Measurements from ENCODE around the gene ATP8A1. TPM values are rescaled to one million over a fixed set of nuclear protein-coding genes. Genes with fewer than 3 reads are reported as not detected.

Gene ATP8A1
- total RNA-seq, 4 donors from 2014 or later: 4.9 to 13.8 (median 5.2) TPM

DNA sequence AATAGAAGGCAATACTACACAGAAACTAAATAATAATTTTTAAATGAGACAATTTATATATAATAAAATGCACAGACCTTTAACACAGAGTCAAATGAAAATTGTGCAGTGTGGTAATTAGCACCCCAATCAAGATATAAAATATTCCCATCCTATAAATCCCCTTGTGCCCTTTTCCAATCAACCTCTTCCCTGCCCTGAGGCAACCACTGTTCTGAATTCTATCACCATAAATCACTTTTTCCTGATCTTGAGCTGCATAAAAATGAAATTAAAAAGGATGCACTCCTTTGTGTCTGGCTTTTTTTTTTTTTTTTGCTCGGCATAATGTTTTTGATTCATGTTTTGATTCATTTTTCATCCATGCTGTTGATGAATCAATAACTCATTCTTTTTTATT is 107.0 kb downstream of the ATP8A1 start:
- TF ChIP-seq, protein P1, sequence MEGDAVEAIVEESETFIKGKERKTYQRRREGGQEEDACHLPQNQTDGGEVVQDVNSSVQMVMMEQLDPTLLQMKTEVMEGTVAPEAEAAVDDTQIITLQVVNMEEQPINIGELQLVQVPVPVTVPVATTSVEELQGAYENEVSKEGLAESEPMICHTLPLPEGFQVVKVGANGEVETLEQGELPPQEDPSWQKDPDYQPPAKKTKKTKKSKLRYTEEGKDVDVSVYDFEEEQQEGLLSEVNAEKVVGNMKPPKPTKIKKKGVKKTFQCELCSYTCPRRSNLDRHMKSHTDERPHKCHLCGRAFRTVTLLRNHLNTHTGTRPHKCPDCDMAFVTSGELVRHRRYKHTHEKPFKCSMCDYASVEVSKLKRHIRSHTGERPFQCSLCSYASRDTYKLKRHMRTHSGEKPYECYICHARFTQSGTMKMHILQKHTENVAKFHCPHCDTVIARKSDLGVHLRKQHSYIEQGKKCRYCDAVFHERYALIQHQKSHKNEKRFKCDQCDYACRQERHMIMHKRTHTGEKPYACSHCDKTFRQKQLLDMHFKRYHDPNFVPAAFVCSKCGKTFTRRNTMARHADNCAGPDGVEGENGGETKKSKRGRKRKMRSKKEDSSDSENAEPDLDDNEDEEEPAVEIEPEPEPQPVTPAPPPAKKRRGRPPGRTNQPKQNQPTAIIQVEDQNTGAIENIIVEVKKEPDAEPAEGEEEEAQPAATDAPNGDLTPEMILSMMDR (IDR thresholded peaks at IDR 0.05): no peak
- no peak for TF ChIP-seq POLR2A (IDR thresholded peaks at IDR 0.05)
- 42 to 51% methylated on average over 1 of the region's 1 CpG for WGBS, 2 donors
- H3K4me3 ChIP-seq (ENCODE audit: low read depth, poor library complexity, severe bottlenecking): no peak overlapping the region
- intact Hi-C loops (cut with DNase I; ENCODE audit: low total_unique reads): no loop called here
- no peak for DNase-seq (ENCODE audit: low spot score in 2 of 2)

DNA sequence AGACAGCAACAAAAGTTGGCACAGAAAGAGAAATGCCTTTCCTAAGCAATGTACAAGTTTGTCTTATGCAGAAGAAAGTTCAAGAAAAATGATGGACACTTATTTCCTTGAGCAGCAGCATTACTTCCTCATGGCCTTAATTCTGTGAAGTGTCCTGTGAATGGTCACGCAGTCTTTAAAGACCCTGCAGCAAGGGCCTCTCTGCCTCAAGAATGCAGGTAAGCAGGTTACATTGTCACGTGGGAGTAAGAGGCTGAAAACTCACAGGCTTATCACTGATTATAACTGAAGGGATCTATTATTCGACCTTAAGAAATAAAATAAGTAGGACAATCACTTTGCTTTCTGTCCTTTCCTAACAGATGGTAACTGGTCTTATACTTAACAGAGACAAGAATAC is 109.1 kb downstream of the ATP8A1 start:
- no peak for DNase-seq (ENCODE audit: low spot score in 2 of 2)
- intact Hi-C loops (cut with DNase I; ENCODE audit: low total_unique reads): no loop called here
- TF ChIP-seq, protein P1 (IDR thresholded peaks at IDR 0.05): no peak
- no peak for TF ChIP-seq POLR2A (IDR thresholded peaks at IDR 0.05)
- 78 to 80% methylated on average over 3 of the region's 3 CpGs for WGBS, 2 donors
- no peak overlapping the region for H3K4me3 ChIP-seq (ENCODE audit: low read depth, poor library complexity, severe bottlenecking)

DNA sequence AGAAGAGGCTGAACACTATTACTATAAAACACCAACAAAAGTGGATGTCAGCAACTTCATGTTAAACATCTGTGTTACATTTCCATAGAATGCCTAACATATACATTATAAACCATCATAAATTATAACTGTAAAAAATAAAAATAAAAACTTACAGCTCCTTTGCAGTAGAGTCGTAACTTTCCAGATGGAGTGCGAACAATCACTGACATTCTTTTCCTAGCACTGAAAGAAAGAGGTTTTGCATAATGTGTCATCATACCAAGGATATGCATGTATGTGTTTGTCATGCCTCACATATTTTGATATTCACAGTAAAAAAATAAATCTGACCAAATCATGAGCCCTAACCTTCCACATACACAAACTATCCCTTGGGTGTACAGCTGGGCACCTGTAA is 113.1 kb downstream of the ATP8A1 start:
- no peak for TF ChIP-seq POLR2A (IDR thresholded peaks at IDR 0.05)
- TF ChIP-seq, protein P1 (IDR thresholded peaks at IDR 0.05): no peak
- 74 to 85% methylated on average over 2 of the region's 2 CpGs for WGBS, 2 donors
- intact Hi-C loops (cut with DNase I; ENCODE audit: low total_unique reads): no loop called here
- no peak overlapping the region for H3K4me3 ChIP-seq (ENCODE audit: low read depth, poor library complexity, severe bottlenecking)
- DNase-seq (ENCODE audit: low spot score in 2 of 2): no peak

DNA sequence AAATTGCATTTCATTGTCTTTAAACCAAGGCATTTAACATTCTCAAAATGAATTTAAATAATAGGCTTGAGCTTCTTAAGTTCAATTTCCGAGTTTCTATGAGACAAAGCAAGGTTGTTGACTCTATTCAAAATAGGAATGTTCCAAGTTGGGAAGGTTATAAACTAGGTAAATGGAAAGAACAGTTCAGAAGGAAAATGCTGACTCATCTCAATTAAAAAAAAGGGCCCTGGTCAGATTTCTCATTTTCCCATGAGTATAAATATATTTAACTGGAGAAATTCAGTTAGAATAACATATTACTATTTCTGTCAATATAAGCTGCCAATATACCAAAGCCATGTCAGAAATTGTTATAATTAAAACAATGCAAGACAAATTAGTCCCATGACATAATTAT is 113.8 kb downstream of the ATP8A1 start:
- intact Hi-C loops (cut with DNase I; ENCODE audit: low total_unique reads): no loop called here
- H3K4me3 ChIP-seq (ENCODE audit: low read depth, poor library complexity, severe bottlenecking): no peak overlapping the region
- WGBS, 2 donors: 70 to 84% methylated on average over 1 of the region's 1 CpG
- DNase-seq (ENCODE audit: low spot score in 2 of 2): no peak
- TF ChIP-seq, protein P1 (IDR thresholded peaks at IDR 0.05): no peak
- TF ChIP-seq POLR2A (IDR thresholded peaks at IDR 0.05): no peak

DNA sequence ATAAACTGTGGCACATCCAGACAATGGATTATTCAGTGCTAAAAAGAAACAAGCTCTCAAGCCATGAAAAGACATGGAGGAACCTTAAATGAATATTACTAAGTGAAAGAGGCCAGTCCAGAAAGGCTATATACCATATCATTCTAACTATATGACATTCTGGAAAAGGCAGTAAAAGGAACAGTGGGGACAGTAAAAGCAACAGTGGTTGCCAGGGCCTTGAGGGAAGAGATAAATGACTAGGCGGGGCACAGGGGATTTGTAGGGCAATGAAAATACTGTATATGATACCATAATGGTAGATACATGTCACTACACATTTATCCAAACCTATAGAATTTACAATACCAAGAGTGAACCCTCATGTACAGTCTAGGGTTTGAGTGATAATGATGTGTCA is 115.3 kb downstream of the ATP8A1 start:
- 92 to 96% methylated on average over 1 of the region's 1 CpG for WGBS, 2 donors
- TF ChIP-seq POLR2A (IDR thresholded peaks at IDR 0.05): no peak
- TF ChIP-seq, protein P1 (IDR thresholded peaks at IDR 0.05): no peak
- intact Hi-C loops (cut with DNase I; ENCODE audit: low total_unique reads): no loop called here
- no peak for DNase-seq (ENCODE audit: low spot score in 2 of 2)
- H3K4me3 ChIP-seq (ENCODE audit: low read depth, poor library complexity, severe bottlenecking): no peak overlapping the region

- intact Hi-C loops (cut with DNase I; ENCODE audit: low total_unique reads): no loop called here
- WGBS, 2 donors: 84 to 85% methylated on average over 3 of the region's 3 CpGs
- H3K4me3 ChIP-seq (ENCODE audit: low read depth, poor library complexity, severe bottlenecking): no peak overlapping the region
- TF ChIP-seq, protein P1 (IDR thresholded peaks at IDR 0.05): no peak
- no peak for TF ChIP-seq POLR2A (IDR thresholded peaks at IDR 0.05)
- DNase-seq (ENCODE audit: low spot score in 2 of 2): no peak
Measured at GRCh38 chr4:42533042-42533441, 123.9 kb downstream of the ATP8A1 start.
